ENCODE results near the gene FBP2.

Gene FBP2

DNA sequence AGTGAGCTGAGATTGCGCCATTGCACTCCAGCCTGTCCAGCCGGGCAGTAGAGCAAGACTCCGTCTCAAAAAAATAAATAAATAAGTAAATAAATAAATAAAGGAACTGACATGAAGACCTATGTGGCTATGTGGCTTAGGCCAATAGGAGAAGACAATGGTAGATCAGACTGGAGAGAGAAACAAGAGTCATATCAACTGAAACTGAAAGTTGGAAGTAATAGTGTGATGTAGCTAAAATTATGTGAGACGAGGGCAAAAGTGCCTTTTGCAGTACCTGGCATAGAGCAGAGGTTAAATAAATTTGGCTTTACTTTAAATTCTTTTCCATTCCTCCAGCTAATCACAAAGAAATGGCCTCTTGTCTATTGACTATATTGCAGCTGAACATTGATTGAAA is 7.3 kb downstream of the FBP2 start:
- TF ChIP-seq, protein P1, sequence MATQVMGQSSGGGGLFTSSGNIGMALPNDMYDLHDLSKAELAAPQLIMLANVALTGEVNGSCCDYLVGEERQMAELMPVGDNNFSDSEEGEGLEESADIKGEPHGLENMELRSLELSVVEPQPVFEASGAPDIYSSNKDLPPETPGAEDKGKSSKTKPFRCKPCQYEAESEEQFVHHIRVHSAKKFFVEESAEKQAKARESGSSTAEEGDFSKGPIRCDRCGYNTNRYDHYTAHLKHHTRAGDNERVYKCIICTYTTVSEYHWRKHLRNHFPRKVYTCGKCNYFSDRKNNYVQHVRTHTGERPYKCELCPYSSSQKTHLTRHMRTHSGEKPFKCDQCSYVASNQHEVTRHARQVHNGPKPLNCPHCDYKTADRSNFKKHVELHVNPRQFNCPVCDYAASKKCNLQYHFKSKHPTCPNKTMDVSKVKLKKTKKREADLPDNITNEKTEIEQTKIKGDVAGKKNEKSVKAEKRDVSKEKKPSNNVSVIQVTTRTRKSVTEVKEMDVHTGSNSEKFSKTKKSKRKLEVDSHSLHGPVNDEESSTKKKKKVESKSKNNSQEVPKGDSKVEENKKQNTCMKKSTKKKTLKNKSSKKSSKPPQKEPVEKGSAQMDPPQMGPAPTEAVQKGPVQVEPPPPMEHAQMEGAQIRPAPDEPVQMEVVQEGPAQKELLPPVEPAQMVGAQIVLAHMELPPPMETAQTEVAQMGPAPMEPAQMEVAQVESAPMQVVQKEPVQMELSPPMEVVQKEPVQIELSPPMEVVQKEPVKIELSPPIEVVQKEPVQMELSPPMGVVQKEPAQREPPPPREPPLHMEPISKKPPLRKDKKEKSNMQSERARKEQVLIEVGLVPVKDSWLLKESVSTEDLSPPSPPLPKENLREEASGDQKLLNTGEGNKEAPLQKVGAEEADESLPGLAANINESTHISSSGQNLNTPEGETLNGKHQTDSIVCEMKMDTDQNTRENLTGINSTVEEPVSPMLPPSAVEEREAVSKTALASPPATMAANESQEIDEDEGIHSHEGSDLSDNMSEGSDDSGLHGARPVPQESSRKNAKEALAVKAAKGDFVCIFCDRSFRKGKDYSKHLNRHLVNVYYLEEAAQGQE (IDR thresholded peaks at IDR 0.05; ENCODE audit: low read depth), result no peak
- TF ChIP-seq CEBPB (IDR thresholded peaks at IDR 0.05) (no peak), TCF12 (IDR thresholded peaks at IDR 0.05; ENCODE audit: low read depth) (no peak), TEAD4 (IDR thresholded peaks at IDR 0.05) (no peak), CREB1 (IDR thresholded peaks at IDR 0.05; ENCODE audit: low read depth) (no peak), TAF1 (IDR thresholded peaks at IDR 0.05; ENCODE audit: low read depth) (no peak), ZBTB7A (IDR thresholded peaks at IDR 0.05; ENCODE audit: low read depth) (no peak), MAX (IDR thresholded peaks at IDR 0.05) (no peak), EP300 (IDR thresholded peaks at IDR 0.05; ENCODE audit: borderline replicate concordance) (no peak), NFIC (IDR thresholded peaks at IDR 0.05) (no peak), RAD21 (IDR thresholded peaks at IDR 0.05; ENCODE audit: low read depth) (no peak), EGR1 (IDR thresholded peaks at IDR 0.05) (no peak)

DNA sequence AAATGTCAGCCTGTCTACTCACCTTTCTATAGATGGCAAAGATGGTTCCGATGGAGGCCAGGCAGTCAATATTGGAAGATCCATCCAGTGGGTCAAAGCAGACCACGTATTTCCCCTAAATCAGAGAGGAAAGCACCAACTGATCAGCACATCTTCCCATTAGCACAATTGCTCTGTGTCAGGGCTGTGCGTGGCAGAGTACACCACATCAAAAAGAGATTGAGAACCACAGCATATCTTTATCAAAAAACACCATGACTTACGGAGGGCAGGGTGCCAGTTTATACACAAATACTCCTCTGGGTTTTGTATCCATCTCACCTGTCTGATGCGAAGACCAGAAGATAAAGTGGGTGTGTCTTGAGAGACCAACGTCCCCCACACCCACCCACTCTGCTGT is 9.1 kb downstream of the FBP2 start:
- TF ChIP-seq YY1 (IDR thresholded peaks at IDR 0.05; ENCODE audit: low read depth) (no peak), RAD21 (IDR thresholded peaks at IDR 0.05; ENCODE audit: low read depth) (no peak), CEBPB (IDR thresholded peaks at IDR 0.05) (no peak), ZBTB7A (IDR thresholded peaks at IDR 0.05; ENCODE audit: low read depth) (no peak), EGR1 (IDR thresholded peaks at IDR 0.05) (no peak), TCF12 (IDR thresholded peaks at IDR 0.05; ENCODE audit: low read depth) (no peak), MAX (IDR thresholded peaks at IDR 0.05) (no peak), FOXM1 (IDR thresholded peaks at IDR 0.05; ENCODE audit: borderline replicate concordance, low read depth) (no peak), TEAD4 (IDR thresholded peaks at IDR 0.05) (no peak), EP300 (IDR thresholded peaks at IDR 0.05; ENCODE audit: borderline replicate concordance) (no peak), CREB1 (IDR thresholded peaks at IDR 0.05; ENCODE audit: low read depth) (no peak), NFIC (IDR thresholded peaks at IDR 0.05) (no peak), TAF1 (IDR thresholded peaks at IDR 0.05; ENCODE audit: low read depth) (no peak)
- TF ChIP-seq, protein P1 (IDR thresholded peaks at IDR 0.05; ENCODE audit: low read depth), result no peak
- TF ChIP-seq, protein P2, sequence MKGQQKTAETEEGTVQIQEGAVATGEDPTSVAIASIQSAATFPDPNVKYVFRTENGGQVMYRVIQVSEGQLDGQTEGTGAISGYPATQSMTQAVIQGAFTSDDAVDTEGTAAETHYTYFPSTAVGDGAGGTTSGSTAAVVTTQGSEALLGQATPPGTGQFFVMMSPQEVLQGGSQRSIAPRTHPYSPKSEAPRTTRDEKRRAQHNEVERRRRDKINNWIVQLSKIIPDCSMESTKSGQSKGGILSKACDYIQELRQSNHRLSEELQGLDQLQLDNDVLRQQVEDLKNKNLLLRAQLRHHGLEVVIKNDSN (IDR thresholded peaks at IDR 0.05), result no peak

- TF ChIP-seq ZBTB7A (IDR thresholded peaks at IDR 0.05; ENCODE audit: low read depth) (no peak), TCF12 (IDR thresholded peaks at IDR 0.05; ENCODE audit: low read depth) (no peak)
Observed at GRCh38 chr9:94581728-94582127, 11.9 kb downstream of the FBP2 start.

- TF ChIP-seq ZBTB7A (IDR thresholded peaks at IDR 0.05; ENCODE audit: low read depth), result no peak
- TF ChIP-seq MAX (IDR thresholded peaks at IDR 0.05), result no peak
- TF ChIP-seq, protein P1 (IDR thresholded peaks at IDR 0.05; ENCODE audit: low read depth), result no peak
- no peak for TF ChIP-seq YY1 (IDR thresholded peaks at IDR 0.05; ENCODE audit: low read depth)
- no peak for TF ChIP-seq TCF12 (IDR thresholded peaks at IDR 0.05; ENCODE audit: low read depth)
- no peak for TF ChIP-seq TAF1 (IDR thresholded peaks at IDR 0.05; ENCODE audit: low read depth)
- TF ChIP-seq CEBPB (IDR thresholded peaks at IDR 0.05), result no peak
- no peak for TF ChIP-seq RAD21 (IDR thresholded peaks at IDR 0.05; ENCODE audit: low read depth)
- no peak for TF ChIP-seq FOXM1 (IDR thresholded peaks at IDR 0.05; ENCODE audit: borderline replicate concordance, low read depth)
Observed at GRCh38 chr9:94577571-94577970, 16.1 kb downstream of the FBP2 start.

DNA sequence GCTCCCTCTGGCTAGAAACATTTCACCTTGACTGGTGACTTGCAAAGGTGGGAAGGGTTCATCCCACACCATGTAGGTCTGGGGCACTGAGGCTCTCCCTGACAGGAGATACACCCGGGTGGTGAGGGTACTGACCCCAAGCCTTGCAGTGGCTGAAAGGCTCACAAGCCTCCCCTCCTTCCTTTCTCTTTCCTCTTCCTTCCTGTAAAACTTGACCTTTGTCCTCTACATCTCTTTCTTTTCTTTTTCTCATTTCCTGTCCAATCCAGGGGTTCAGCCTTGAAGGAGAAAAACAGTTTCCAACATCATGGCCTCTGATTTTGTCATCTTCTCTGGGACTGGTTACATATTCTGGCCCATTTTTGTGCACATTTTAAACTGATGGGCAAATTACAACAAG is 16.6 kb downstream of the FBP2 start:
- no peak for TF ChIP-seq FOXM1 (IDR thresholded peaks at IDR 0.05; ENCODE audit: borderline replicate concordance, low read depth)
- TF ChIP-seq EGR1 (IDR thresholded peaks at IDR 0.05), result no peak
- TF ChIP-seq CEBPB (IDR thresholded peaks at IDR 0.05), result no peak
- no peak for TF ChIP-seq NFIC (IDR thresholded peaks at IDR 0.05)
- TF ChIP-seq MAX (IDR thresholded peaks at IDR 0.05), result no peak
- TF ChIP-seq TCF12 (IDR thresholded peaks at IDR 0.05; ENCODE audit: low read depth), result no peak
- no peak for TF ChIP-seq TAF1 (IDR thresholded peaks at IDR 0.05; ENCODE audit: low read depth)
- no peak for TF ChIP-seq YY1 (IDR thresholded peaks at IDR 0.05; ENCODE audit: low read depth)
- TF ChIP-seq TEAD4 (IDR thresholded peaks at IDR 0.05), result no peak
- TF ChIP-seq ZBTB7A (IDR thresholded peaks at IDR 0.05; ENCODE audit: low read depth), result no peak
- TF ChIP-seq, protein P1 (IDR thresholded peaks at IDR 0.05; ENCODE audit: low read depth), result no peak
- no peak for TF ChIP-seq CREB1 (IDR thresholded peaks at IDR 0.05; ENCODE audit: low read depth)
- no peak for TF ChIP-seq RAD21 (IDR thresholded peaks at IDR 0.05; ENCODE audit: low read depth)
- TF ChIP-seq, protein P2 (IDR thresholded peaks at IDR 0.05), result no peak
- no peak for TF ChIP-seq EP300 (IDR thresholded peaks at IDR 0.05; ENCODE audit: borderline replicate concordance)
